ENCODE results near the gene TEAD2. TPM values are rescaled to one million over a fixed set of nuclear protein-coding genes. Genes with fewer than 3 reads are reported as not detected.
"Not testable (repeated sequence)": the region's sequence is repeated elsewhere in the genome, so short reads cannot be mapped to it uniquely, and the experiment has no call there.

TEAD2 gene
- total RNA-seq, 1 experiment from 2014 or later, result 33.7 TPM

- H3K27ac ChIP-seq, result no peak overlapping the region
- H3K4me3 ChIP-seq, result no peak overlapping the region
- H3K4me1 ChIP-seq (replicated peaks), result no peaks in the 10 kb centered on the region
- H3K36me3 ChIP-seq, result no peaks in the 10 kb centered on the region
- DNase-seq (ENCODE audit: low read depth in 1 of 2, low spot score in 2 of 2), result no peak
- H3K27me3 ChIP-seq (replicated peaks), result peaks cover 19% of the 10 kb centered on the region
- H3K9me3 ChIP-seq (replicated peaks), result no peaks in the 10 kb centered on the region
Measured at GRCh38 chr19:49395581-49396407, 33.6 kb upstream of the TEAD2 start.

GRCh38 chr19:49393881-49394280 is 31.7 kb upstream of the TEAD2 start:
- H3K4me1 ChIP-seq (replicated peaks), result no peaks in the 10 kb centered on the region
- H3K36me3 ChIP-seq, result no peaks in the 10 kb centered on the region
- H3K27ac ChIP-seq, result no peak overlapping the region
- no peaks in the 10 kb centered on the region for H3K9me3 ChIP-seq (replicated peaks)
- peaks cover 29% of the 10 kb centered on the region for H3K27me3 ChIP-seq (replicated peaks)
- DNase-seq (ENCODE audit: low read depth in 1 of 2, low spot score in 2 of 2), result no peak
- no peak overlapping the region for H3K4me3 ChIP-seq

DNA sequence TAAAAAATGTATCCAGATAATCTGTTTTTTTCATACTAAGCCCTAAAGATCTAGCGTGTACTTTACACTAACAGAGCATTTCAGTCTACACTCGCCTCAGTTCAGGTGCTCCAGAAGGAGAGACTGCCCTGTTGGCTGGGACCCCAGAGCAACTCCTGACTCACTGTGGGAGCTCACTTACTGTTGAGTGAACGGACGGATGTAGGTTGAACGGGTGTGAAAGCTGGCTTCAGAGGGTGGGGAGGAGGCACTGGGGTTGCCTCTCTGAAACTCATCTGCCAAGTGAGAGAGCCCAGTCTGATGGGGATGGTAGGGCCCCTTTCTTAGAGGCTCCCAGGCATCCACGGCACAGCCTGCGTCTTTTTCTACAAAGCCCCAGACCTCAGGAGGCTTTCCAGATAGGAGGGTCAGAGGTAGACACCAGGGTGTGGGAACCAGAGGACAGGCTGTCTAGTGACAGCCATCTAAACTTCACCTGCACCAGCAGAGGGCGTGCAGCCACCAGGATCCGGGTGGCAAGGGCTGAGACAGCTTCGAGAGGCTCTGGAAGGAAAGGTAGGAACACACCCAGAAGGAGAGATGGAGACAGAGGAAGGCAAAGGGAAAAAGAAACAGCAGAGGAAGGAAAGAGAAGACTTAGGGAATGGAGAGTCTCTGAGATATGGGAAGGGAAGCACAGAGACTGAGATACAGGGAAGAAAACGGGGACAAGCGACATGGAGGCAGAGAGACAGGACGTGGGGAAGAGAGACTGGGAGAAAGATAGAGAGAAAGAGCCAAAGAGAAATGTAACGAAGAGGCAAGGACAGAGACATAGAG is 29.6 kb upstream of the TEAD2 start:
- Histone ChIP-seq H3K36me3 (no peaks in the 10 kb centered on the region), H3K4me3 (no peak overlapping the region), H3K9me3 (replicated peaks) (no peaks in the 10 kb centered on the region), H3K27me3 (replicated peaks) (peaks cover 36% of the 10 kb centered on the region), H3K27ac (no peak overlapping the region), H3K4me1 (replicated peaks) (no peaks in the 10 kb centered on the region)
- peak; percentile 38 to 68 for DNase-seq (ENCODE audit: low read depth in 1 of 2, low spot score in 2 of 2)

- Histone ChIP-seq H3K9me3 (replicated peaks) (no peaks in the 10 kb centered on the region), H3K4me1 (replicated peaks) (no peaks in the 10 kb centered on the region), H3K27ac (no peak overlapping the region), H3K4me3 (no peak overlapping the region), H3K27me3 (replicated peaks) (peaks cover 36% of the 10 kb centered on the region), H3K36me3 (no peaks in the 10 kb centered on the region)
- no peak for DNase-seq (ENCODE audit: low read depth in 1 of 2, low spot score in 2 of 2)
Measured at GRCh38 chr19:49390929-49391359, 28.7 kb upstream of the TEAD2 start.

- H3K27ac ChIP-seq, result no peak overlapping the region
- DNase-seq (ENCODE audit: low read depth in 1 of 2, low spot score in 2 of 2), result no peak
- no peaks in the 10 kb centered on the region for H3K9me3 ChIP-seq (replicated peaks)
- H3K27me3 ChIP-seq (replicated peaks), result peaks cover 38% of the 10 kb centered on the region
- no peak overlapping the region for H3K4me3 ChIP-seq
- no peaks in the 10 kb centered on the region for H3K36me3 ChIP-seq
- H3K4me1 ChIP-seq (replicated peaks), result no peaks in the 10 kb centered on the region
Measured at GRCh38 chr19:49390131-49390928, 28.1 kb upstream of the TEAD2 start.

- Histone ChIP-seq H3K27ac (no peak overlapping the region), H3K27me3 (replicated peaks) (peaks cover 41% of the 10 kb centered on the region), H3K9me3 (replicated peaks) (no peaks in the 10 kb centered on the region), H3K4me3 (no peak overlapping the region), H3K36me3 (no peaks in the 10 kb centered on the region), H3K4me1 (replicated peaks) (no peaks in the 10 kb centered on the region)
- no peak for DNase-seq (ENCODE audit: low read depth in 1 of 2, low spot score in 2 of 2)
Measured at GRCh38 chr19:49389406-49389805, 27.2 kb upstream of the TEAD2 start.

DNA sequence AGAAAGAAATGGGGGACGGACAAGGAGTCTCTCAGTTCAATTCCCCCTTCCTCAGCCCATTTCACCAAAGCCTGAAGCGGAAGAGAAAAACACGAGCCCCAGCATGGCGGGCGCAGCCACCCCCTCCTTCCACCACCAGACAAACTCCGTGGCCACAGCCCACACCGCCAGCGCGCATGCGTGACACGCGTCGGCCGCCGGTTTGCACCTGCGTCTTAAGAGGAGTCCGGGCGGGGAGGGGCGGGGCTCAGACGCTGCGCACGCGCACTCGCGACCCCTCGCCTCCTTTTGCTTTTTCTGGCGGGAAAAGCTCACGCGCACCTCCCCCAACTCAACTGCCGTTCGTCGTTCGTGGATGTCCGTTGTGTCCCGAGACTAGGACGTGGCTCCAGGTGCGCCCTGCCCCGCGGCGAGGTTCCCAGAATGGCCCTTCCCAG is 25.7 kb upstream of the TEAD2 start, which contains the start of gene KASH5:
Gene KASH5 (plus strand): TSS at position 314 of the 437 bp plus-strand sequence. CDS start 2,635 bp downstream, outside the sequence.
- DNase-seq (ENCODE audit: low read depth in 1 of 2, low spot score in 2 of 2), result no peak
- no peaks in the 10 kb centered on the region for H3K4me1 ChIP-seq (replicated peaks)
- H3K27me3 ChIP-seq (replicated peaks), result peaks cover 40% of the 10 kb centered on the region
- H3K27ac ChIP-seq, result no peak within 1 kb of the TSS
- H3K4me3 ChIP-seq, result no peak within 1 kb of the TSS
- H3K36me3 ChIP-seq, result no peaks in the 10 kb centered on the region
- no peaks in the 10 kb centered on the region for H3K9me3 ChIP-seq (replicated peaks)

DNA sequence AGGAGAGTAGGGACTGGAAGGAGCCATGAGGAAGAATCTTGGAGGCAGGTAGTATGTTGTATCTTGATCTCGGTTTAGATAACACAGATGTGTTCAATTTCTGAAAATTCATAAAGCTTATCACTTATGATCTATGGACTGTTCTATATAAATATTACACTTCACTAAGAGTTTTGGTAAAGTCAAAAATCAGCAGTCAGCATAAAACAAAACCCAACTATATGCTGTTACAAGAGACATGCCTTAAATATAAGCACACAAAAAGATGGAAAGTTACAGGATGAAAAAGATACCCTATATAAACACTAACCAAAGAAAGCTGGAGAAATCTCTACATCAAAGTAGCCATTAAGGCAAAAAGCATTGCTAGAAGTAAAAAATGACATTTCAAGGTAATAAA is 21.4 kb upstream of the TEAD2 start:
- H3K27ac ChIP-seq, result no peak overlapping the region
- no peaks in the 10 kb centered on the region for H3K4me1 ChIP-seq (replicated peaks)
- DNase-seq (ENCODE audit: low read depth in 1 of 2, low spot score in 2 of 2), result no peak
- H3K4me3 ChIP-seq, result no peak overlapping the region
- H3K27me3 ChIP-seq (replicated peaks), result peaks cover 14% of the 10 kb centered on the region; the same call in 1 of the 2 replicates
- H3K9me3 ChIP-seq (replicated peaks), result no peaks in the 10 kb centered on the region; the same call in 1 of the 2 replicates
- no peaks in the 10 kb centered on the region for H3K36me3 ChIP-seq

- H3K27ac ChIP-seq, result no peak overlapping the region
- H3K36me3 ChIP-seq, result no peaks in the 10 kb centered on the region
- DNase-seq (ENCODE audit: low read depth in 1 of 2, low spot score in 2 of 2), result no peak
- H3K4me1 ChIP-seq (replicated peaks), result no peaks in the 10 kb centered on the region
- H3K4me3 ChIP-seq, result no peak overlapping the region
- peaks cover 10% of the 10 kb centered on the region; the same call in 1 of the 2 replicates for H3K27me3 ChIP-seq (replicated peaks)
- no peaks in the 10 kb centered on the region; the same call in 1 of the 2 replicates for H3K9me3 ChIP-seq (replicated peaks)
Measured at GRCh38 chr19:49382639-49383038, 20.4 kb upstream of the TEAD2 start.

GRCh38 chr19:49380391-49380790 is 18.2 kb upstream of the TEAD2 start:
- no peak overlapping the region for H3K27ac ChIP-seq
- H3K4me3 ChIP-seq, result no peak overlapping the region
- no peaks in the 10 kb centered on the region; the same call in 1 of the 2 replicates for H3K9me3 ChIP-seq (replicated peaks)
- DNase-seq (ENCODE audit: low read depth in 1 of 2, low spot score in 2 of 2), result no peak
- no peaks in the 10 kb centered on the region for H3K36me3 ChIP-seq
- H3K4me1 ChIP-seq (replicated peaks), result no peaks in the 10 kb centered on the region
- H3K27me3 ChIP-seq (replicated peaks), result peaks cover 6% of the 10 kb centered on the region; the same call in 1 of the 2 replicates

GRCh38 chr19:49378512-49378911 is 16.3 kb upstream of the TEAD2 start:
- no peak overlapping the region for H3K4me3 ChIP-seq
- H3K27me3 ChIP-seq (replicated peaks), result peaks cover under 1% of the 10 kb centered on the region; the same call in 1 of the 2 replicates
- H3K27ac ChIP-seq, result no peak overlapping the region
- H3K9me3 ChIP-seq (replicated peaks), result no peaks in the 10 kb centered on the region; the same call in 1 of the 2 replicates
- DNase-seq (ENCODE audit: low read depth in 1 of 2, low spot score in 2 of 2), result no peak
- H3K36me3 ChIP-seq, result no peaks in the 10 kb centered on the region
- H3K4me1 ChIP-seq (replicated peaks), result no peaks in the 10 kb centered on the region

- no peaks in the 10 kb centered on the region for H3K4me1 ChIP-seq (replicated peaks)
- peaks cover 8% of the 10 kb centered on the region for H3K9me3 ChIP-seq (replicated peaks)
- no peak for DNase-seq (ENCODE audit: low read depth in 1 of 2, low spot score in 2 of 2)
Measured at GRCh38 chr19:49374665-49375434, 12.6 kb upstream of the TEAD2 start.

DNA sequence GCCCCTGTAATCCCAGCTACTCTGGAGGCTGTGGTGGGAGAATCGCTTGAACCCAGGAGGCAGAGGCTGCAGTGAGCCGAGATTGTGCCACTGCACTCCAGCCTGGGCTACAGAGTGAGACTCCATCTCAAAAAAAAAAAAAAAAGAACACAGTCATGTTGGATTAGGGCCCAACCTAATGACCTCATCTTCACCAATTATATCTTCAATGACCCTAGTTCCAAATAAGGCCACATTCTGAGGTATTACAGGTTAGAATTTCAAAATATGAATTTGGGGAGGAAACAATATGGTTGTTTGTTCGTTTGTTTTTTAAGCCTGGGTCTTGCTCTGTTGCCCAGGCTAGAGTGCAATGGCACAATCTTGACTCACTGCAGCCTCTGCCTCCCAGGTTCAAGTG is 11.0 kb upstream of the TEAD2 start:
- H3K36me3 ChIP-seq; H3K27ac ChIP-seq; DNase-seq (ENCODE audit: low read depth in 1 of 2, low spot score in 2 of 2); H3K4me3 ChIP-seq; H3K4me1 ChIP-seq (replicated peaks); H3K27me3 ChIP-seq (replicated peaks): not testable (repeated sequence)
- H3K9me3 ChIP-seq (replicated peaks), result peaks cover 12% of the 10 kb centered on the region

More at GRCh38 chr19:49374665-49375434, 12.6 kb upstream of the TEAD2 start:
- no peaks in the 10 kb centered on the region for H3K36me3 ChIP-seq
- no peak overlapping the region for H3K4me3 ChIP-seq
- no peaks in the 10 kb centered on the region for H3K27me3 ChIP-seq (replicated peaks)
- H3K27ac ChIP-seq, result no peak overlapping the region
